GM23338 (cell line): ENCODE data around the gene HACE1. TPM values are rescaled to one million over a fixed set of nuclear protein-coding genes. Genes with fewer than 3 reads are reported as not detected.

Experiments used
- CREB1 ChIP-seq: fragments of 250-450 bp; sonication (Bioruptor Pico); IDR thresholded peaks from 2 replicates; pipeline ENCODE4 v1.5.0; 2020; ENCODE audit warnings: low read depth, mild to moderate bottlenecking, moderate library complexity
- CTCF ChIP-seq, 2 experiments: fragments of 200-600 bp in 1 of 2; sonication (generic) in 1 of 2; conservative IDR thresholded peaks; 2 replicates each; pipeline versions ENCODE4 v1.5.1 to v1.6.1; 2016 to 2017; ENCODE audit warnings: antibody characterized with exemption in 2 of 2, low read depth in 2 of 2, mild to moderate bottlenecking in 2 of 2, moderate library complexity in 1 of 2
- ETS1 ChIP-seq: IDR thresholded peaks from 2 replicates; pipeline ENCODE4 v1.6.1; 2016; ENCODE audit warnings: antibody characterized with exemption
- EZH2phosphoT487 ChIP-seq: fragments of 200-600 bp; sonication (generic); IDR thresholded peaks from one replicate; pipeline ENCODE4 v1.8.1; 2018; ENCODE audit warnings: antibody characterized with exemption; ENCODE audit not compliant: unreplicated experiment
- NANOG ChIP-seq: IDR thresholded peaks from 2 replicates; pipeline ENCODE4 v1.6.1; 2016; ENCODE audit warnings: antibody characterized with exemption, borderline replicate concordance
- REST ChIP-seq: IDR thresholded peaks from one replicate; pipeline ENCODE4 v1.6.1; 2018; ENCODE audit warnings: antibody characterized with exemption; ENCODE audit not compliant: unreplicated experiment
- ZNF114 ChIP-seq: fragments of 250-450 bp; sonication (Bioruptor Pico); IDR thresholded peaks from 2 replicates; pipeline ENCODE4 v1.5.0; 2020; ENCODE audit warnings: mild to moderate bottlenecking, moderate library complexity
- ZNF331 ChIP-seq: fragments of 250-450 bp; sonication (Bioruptor Pico); IDR thresholded peaks from 2 replicates; pipeline ENCODE4 v1.5.0; 2020; ENCODE audit warnings: low read depth, mild to moderate bottlenecking, moderate library complexity
- polyA plus RNA-seq: library from polyadenylated mRNA; unstranded; fragments of >200 nt; fragmentation: Nextera tagmentation; extraction: Ambion mirVana; gene quantifications from 2 replicates; pipeline ENCODE4 v1.2.1, GENCODE V29; 2016
- small RNA-seq: library from RNA; depleted of rRNA; stranded (forward); fragments of <200 nt; gene quantifications from one replicate; pipeline ENCODE3, GENCODE V24; 2014; ENCODE audit warnings: low replicate concordance
- total RNA-seq: library from RNA; depleted of rRNA; stranded (reverse); fragments of >200 nt; shearing (Covaris generic); gene quantifications from 2 replicates; pipeline ENCODE4 v1.2.3, GENCODE V29; 2014; rRNA removed

The HACE1 gene
- total and polyA plus RNA-seq, 2 experiments from 2014 or later = 8.6 to 28.7 TPM

- TF ChIP-seq ETS1 (no peak), CTCF (conservative IDR thresholded peaks at IDR 0.05; ENCODE audit: low read depth in 2 of 2) (no peak), CREB1 (no peak), ZNF114 (CRISPR knock-in tag) (no peak), EZH2phosphoT487 (no peak), REST (no peak), NANOG (no peak), ZNF331 (CRISPR knock-in tag) (no peak)
Measured at GRCh38 chr6:104679971-104680370, 179.7 kb downstream of the HACE1 start (continued).

Small RNAs within 50 kb of the gene (small RNA-seq; reads per million reads assigned to genes)
- gene RNU6-897P = not detected

Other genes with a start within 250 kb of the HACE1 start
- 96.4 and 99.2 TPM in 2 replicates for gene LIN28B, start 97.2 kb upstream of the HACE1 start, total RNA-seq
- gene LIN28B, start 97.2 kb upstream of the HACE1 start, polyA plus RNA-seq = 28.9 and 35.3 TPM in 2 replicates